Ovary (tissue), 10 donors: Measurements from ENCODE around the gene TSFM. TPM values are rescaled to one million over a fixed set of nuclear protein-coding genes. Genes with fewer than 3 reads are reported as not detected.

ENCODE experiments used
- DNase-seq, 5 donors: peaks; one replicate each; pipeline ENCODE4 v3.0.0-alpha.2; 2019 to 2020
- H3K27ac ChIP-seq, 2 donors: fragments of 200-600 bp; one replicate each; pipeline versions ENCODE4 v1.5.1 to v1.8.0; 2019 to 2022
- H3K27me3 ChIP-seq: fragments of 200-600 bp; one replicate; pipeline ENCODE4 v1.8.0; 2022
- H3K36me3 ChIP-seq: fragments of 200-600 bp; sonication (generic); one replicate; pipeline ENCODE4 v1.5.1; 2019
- H3K4me1 ChIP-seq: one replicate; pipeline ENCODE4 v1.8.1; 2013; ENCODE audit warnings: mild to moderate bottlenecking, moderate library complexity; ENCODE audit not compliant: insufficient read depth
- H3K4me3 ChIP-seq: fragments of 200-600 bp; sonication (generic); one replicate; pipeline ENCODE4 v1.5.1; 2017
- H3K9me3 ChIP-seq, 2 donors: fragments of 200-600 bp in 1 of 2; sonication (generic) in 1 of 2; one replicate each; pipeline versions ENCODE4 v1.5.1 to v1.8.1; 2013 to 2019; ENCODE audit warnings: mild to moderate bottlenecking in 1 of 2, moderate library complexity in 1 of 2
- EP300 ChIP-seq: sonication (generic); formaldehyde crosslinking; IDR thresholded peaks from one replicate; pipeline ENCODE4 v1.6.1; 2017; ENCODE audit warnings: antibody characterized with exemption
- POLR2A ChIP-seq: fragments of 450-650 bp; IDR thresholded peaks from one replicate; pipeline ENCODE4 v1.6.1; 2017; ENCODE audit warnings: antibody characterized with exemption, mild to moderate bottlenecking, moderate library complexity
- WGBS, 3 donors: extraction: QIAGEN DNeasy Blood & Tissue Kit in 1 of 3; methylation state at CpG; one replicate each; pipeline versions ENCODE4 v1.1.5 to v1.1.7; 2013 to 2017; 5-methylcytosine and 5-hydroxymethylcytosine counted together
- intact Hi-C, 4 donors: fragments of 100-400 bp; cut with DNase I; formaldehyde crosslinking; loops; one replicate each; pipeline versions ENCODE4 v1.11.0 to v1.15.1; 2022 to 2023
- long read RNA-seq, 3 donors: library from polyadenylated mRNA in 2 of 3; unstranded in 2 of 3; transcript quantifications; one replicate each; pipeline ENCODE4 v2.0.0 and lab custom pipeline, GENCODE V29; 2021 to 2026
- polyA plus RNA-seq, 2 donors: library from polyadenylated mRNA; stranded (reverse); fragments of 200-250 nt in 1 of 2; fragments of 350-450 nt in 1 of 2; fragmentation: Illumina TruSeq in 1 of 2; extraction: RNeasy Lipid Tissue Mini Kit (QIAGEN cat#74804) in 1 of 2; gene quantifications; one replicate each; pipeline ENCODE4 v1.2.3, GENCODE V29; 2013 to 2014
- total RNA-seq, 7 donors: library from RNA; depleted of rRNA in 2 of 7; stranded (reverse); fragments of >200 nt in 2 of 7; fragmentation: NEBNext Ultra II Directional in 3 of 7; extraction: Animal tissue kit (Norgen Biotek cat#: 25700) in 3 of 7; gene quantifications; one replicate each; pipeline versions ENCODE4 v1.1.0 to v1.2.4, GENCODE V29; 2016 to 2023
- TF ChIP-seq, protein P1 (sequence below), 3 donors: fragments of 450-650 bp in 2 of 3; fragments of 200-600 bp in 1 of 3; IDR thresholded peaks; one replicate each; pipeline versions ENCODE4 v1.5.1 to v1.8.0; 2016 to 2022; ENCODE audit warnings: antibody characterized with exemption in 3 of 3, mild to moderate bottlenecking in 1 of 3
- donor health status: DM: no; HTN: no; CAD: no; lungs with moderate emphysema.
- donor health status: DM: no; HTN: no; CAD: no.
- donor health status: Bipolar disorder and iron deficiency.
- donor health status: DM: yes; HTN: yes; CAD: no.
- donor health status: DM: no; HTN: no; CAD: no.
- donor health status: DM: yes; HTN: yes; CAD: no.

Gene TSFM
- total RNA-seq = 10 to 100 TPM; 13.2 to 23.0 (median 20.1) TPM
- polyA plus RNA-seq = 10 to 100 TPM; 17.5 to 28.1 TPM
- long read RNA-seq, donor 1, transcript TSFM-204 (6 exons, 2,192 nt) = major isoform, 44 of 65 reads
- long read RNA-seq, donor 1, partial matches to known transcripts = 0 of 65 reads
- long read RNA-seq, donor 1, other reads (novel, unspliced or antisense) = 15 of 65 reads
- long read RNA-seq, donor 2, transcript TSFM-204 (6 exons, 2,192 nt) = major isoform, 52 of 86 reads
- long read RNA-seq, donor 2, partial matches to known transcripts = 33 of 86 reads
- long read RNA-seq, donor 2, other reads (novel, unspliced or antisense) = 0 of 86 reads
- long read RNA-seq, donor 3, transcript TSFM-204 (6 exons, 2,192 nt) = major isoform, 12 of 22 reads
- long read RNA-seq, donor 3, partial matches to known transcripts = 0 of 22 reads
- long read RNA-seq, donor 3, other reads (novel, unspliced or antisense) = 5 of 22 reads

DNA sequence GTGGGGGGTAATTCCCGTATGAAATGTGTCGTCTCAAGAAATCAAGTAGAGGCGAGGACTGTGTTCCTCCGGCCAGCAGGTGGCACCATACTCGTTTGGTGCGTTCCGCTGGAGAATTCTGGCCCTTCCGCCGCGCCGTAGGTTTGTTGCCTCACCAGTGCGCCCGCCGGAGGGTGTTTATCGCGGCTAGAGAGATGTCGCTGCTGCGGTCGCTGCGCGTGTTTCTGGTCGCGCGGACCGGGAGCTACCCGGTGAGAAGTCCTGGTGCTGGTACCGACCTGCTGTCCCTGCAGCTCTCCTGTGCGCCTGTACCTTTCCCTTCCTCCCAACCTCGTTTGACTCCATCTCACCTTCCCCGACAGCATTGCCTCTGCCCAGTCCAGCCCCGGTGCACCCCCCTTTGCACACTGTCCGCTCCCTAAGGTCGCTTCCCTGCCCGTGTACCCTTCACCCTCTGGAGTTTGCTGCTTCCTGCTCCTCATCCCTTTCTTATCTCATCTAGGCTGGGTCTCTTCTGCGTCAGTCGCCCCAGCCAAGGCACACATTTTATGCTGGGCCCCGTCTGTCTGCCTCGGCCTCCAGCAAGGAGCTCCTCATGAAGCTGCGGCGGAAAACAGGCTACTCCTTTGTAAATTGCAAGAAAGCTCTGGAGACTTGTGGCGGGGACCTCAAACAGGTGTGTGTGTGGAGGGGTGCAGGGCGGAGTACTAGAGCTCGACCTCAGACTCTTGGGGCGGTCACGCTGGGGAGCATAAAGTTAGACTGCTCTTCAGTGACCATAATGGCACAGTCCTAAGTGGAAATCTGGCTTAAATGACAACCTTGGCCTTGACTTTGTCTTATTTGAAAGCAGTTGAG, at the start of gene TSFM:
Gene TSFM (plus strand): TSS at position 180 of the 858 bp plus-strand sequence. CDS start 15 bp downstream, at position 195.
- no peak for TF ChIP-seq EP300
- TF ChIP-seq, protein P1, sequence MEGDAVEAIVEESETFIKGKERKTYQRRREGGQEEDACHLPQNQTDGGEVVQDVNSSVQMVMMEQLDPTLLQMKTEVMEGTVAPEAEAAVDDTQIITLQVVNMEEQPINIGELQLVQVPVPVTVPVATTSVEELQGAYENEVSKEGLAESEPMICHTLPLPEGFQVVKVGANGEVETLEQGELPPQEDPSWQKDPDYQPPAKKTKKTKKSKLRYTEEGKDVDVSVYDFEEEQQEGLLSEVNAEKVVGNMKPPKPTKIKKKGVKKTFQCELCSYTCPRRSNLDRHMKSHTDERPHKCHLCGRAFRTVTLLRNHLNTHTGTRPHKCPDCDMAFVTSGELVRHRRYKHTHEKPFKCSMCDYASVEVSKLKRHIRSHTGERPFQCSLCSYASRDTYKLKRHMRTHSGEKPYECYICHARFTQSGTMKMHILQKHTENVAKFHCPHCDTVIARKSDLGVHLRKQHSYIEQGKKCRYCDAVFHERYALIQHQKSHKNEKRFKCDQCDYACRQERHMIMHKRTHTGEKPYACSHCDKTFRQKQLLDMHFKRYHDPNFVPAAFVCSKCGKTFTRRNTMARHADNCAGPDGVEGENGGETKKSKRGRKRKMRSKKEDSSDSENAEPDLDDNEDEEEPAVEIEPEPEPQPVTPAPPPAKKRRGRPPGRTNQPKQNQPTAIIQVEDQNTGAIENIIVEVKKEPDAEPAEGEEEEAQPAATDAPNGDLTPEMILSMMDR (IDR thresholded peaks at IDR 0.05) = peak; percentile 94 to 97 (median 95)
- peak; percentile 60 for TF ChIP-seq POLR2A
- Histone ChIP-seq H3K27me3 (no peaks in the 10 kb centered on the region), H3K9me3 (no peaks in the 10 kb centered on the region), H3K4me1 (peaks cover 3% of the 10 kb centered on the region), H3K4me3 (peak within 1 kb of the TSS; percentile 93), H3K27ac (peak within 1 kb of the TSS in 1 of 2 donors; percentile 9), H3K36me3 (no peaks in the 10 kb centered on the region)
- peak; percentile 96 to 99 (median 97) for DNase-seq
- intact Hi-C loops = loop anchor here in 2 of 4 donors (2.0 to 10.0 kb wide), 2 partner anchors 52 to 122 kb away; no protein-coding TSS in a partner anchor
- WGBS, 3 donors = 1% methylated on average over 45 of the region's 45 CpGs

DNA sequence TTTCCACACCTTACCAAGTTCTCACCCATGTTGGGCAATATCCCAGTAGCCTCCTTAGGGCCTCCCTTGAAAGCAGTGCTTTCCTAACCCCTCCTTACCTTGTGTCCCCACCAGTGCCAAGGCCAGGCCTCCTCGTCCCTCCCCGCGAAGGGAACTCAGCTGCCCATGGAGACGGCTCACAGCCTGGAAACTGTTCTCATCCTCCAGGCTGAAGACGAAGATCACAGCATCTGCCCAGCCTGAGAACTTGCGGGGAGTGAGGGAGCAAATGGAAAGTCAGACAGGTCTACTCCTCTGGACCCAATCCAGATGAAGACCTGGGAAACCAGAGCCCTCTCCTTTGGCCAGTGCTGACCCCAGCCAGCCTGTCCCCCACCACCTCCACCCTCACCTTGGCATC, 48.7 kb upstream of the TSFM start:
- intact Hi-C loops = loop anchor here in 1 of 4 donors (5.0 kb wide), 1 partner anchor 703 kb away; no protein-coding TSS in a partner anchor
- 67 to 76% (median 76%) methylated on average over 6 of the region's 6 CpGs for WGBS, 3 donors
- Histone ChIP-seq H3K4me1 (peaks cover 5% of the 10 kb centered on the region), H3K36me3 (no peaks in the 10 kb centered on the region), H3K4me3 (no peak overlapping the region), H3K9me3 (no peaks in the 10 kb centered on the region), H3K27ac (no peak overlapping the region), H3K27me3 (peaks cover 7% of the 10 kb centered on the region)
- DNase-seq = no peak
- TF ChIP-seq EP300 (no peak), POLR2A (no peak)
- TF ChIP-seq, protein P1 (IDR thresholded peaks at IDR 0.05) = no peak

DNA sequence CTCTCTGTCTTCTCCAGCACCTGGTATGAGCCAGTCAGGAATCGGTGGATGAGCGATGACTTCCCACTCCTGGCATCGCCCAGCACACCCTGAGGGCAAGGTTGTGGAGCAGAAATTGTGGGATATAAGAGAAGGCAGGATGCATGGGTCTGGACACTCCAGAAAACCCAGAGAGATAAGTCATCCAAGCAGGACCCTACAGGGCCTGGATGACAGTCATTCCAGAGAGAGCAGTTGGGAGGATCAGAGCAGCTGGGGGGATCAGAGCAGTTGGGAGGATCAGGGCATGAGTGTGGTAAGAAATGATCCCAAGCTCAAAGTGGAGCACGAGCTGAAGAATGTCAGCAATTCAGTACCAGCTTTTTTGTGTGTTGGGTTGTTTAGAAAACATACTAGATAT, 48.0 kb upstream of the TSFM start:
- H3K27me3 ChIP-seq = peaks cover 7% of the 10 kb centered on the region

More for the DNA sequence above, 48.0 kb upstream of the TSFM start:
- TF ChIP-seq EP300 = no peak
- TF ChIP-seq, protein P1 (IDR thresholded peaks at IDR 0.05) = no peak
- no peaks in the 10 kb centered on the region for H3K9me3 ChIP-seq
- H3K4me3 ChIP-seq = no peak overlapping the region
- 68 to 79% (median 69%) methylated on average over 4 of the region's 4 CpGs for WGBS, 3 donors
- no peak overlapping the region for H3K27ac ChIP-seq
- no peaks in the 10 kb centered on the region for H3K36me3 ChIP-seq
- intact Hi-C loops = loop anchor here in 1 of 4 donors (5.0 kb wide), 1 partner anchor 703 kb away; no protein-coding TSS in a partner anchor
- peaks cover 5% of the 10 kb centered on the region for H3K4me1 ChIP-seq
- no peak for DNase-seq
